Dermis lymphatic vessel endothelial cell (primary cell): ENCODE data around the gene SYCE3. TPM values are rescaled to one million over a fixed set of nuclear protein-coding genes. Genes with fewer than 3 reads are reported as not detected.

ENCODE experiments used
- total RNA-seq: library from RNA; depleted of rRNA; stranded (reverse); fragments of >200 nt; gene quantifications from 2 replicates; pipeline ENCODE4 v1.2.1, GENCODE V29; 2014

Gene SYCE3
- total RNA-seq = not detected in 2 replicates

GRCh38 chr22:50562523-50563412 is at the start of gene SYCE3:
Gene SYCE3 (minus strand): TSS chr22:50562919. CDS start chr22:50556405, 6,514 bp downstream.

GRCh38 chr22:50600538-50600937 is 37.8 kb upstream of the SYCE3 start, which contains the start of gene MAPK8IP2:
Gene MAPK8IP2 (plus strand): TSS chr22:50600793. CDS start chr22:50600819, 26 bp downstream.

GRCh38 chr22:50582493-50583293 is 20.0 kb upstream of the SYCE3 start, which contains the start of gene CHKB:
Gene CHKB (minus strand): TSS chr22:50582849. CDS start chr22:50582781, 68 bp downstream.

GRCh38 chr22:50577987-50578775 is 15.5 kb upstream of the SYCE3 start, which contains the start of gene CPT1B:
Gene CPT1B (minus strand): TSS chr22:50578427. CDS start chr22:50577915, 512 bp downstream.

GRCh38 chr22:50545522-50546325 is 17.0 kb downstream of the SYCE3 start, which contains the start of gene KLHDC7B:
Gene KLHDC7B (plus strand): TSS chr22:50545899. CDS start chr22:50546244, 345 bp downstream.

GRCh38 chr22:50529897-50530579 is 32.7 kb downstream of the SYCE3 start, which contains the start of gene TYMP:
Gene TYMP (minus strand): TSS chr22:50530012. CDS start chr22:50529709, 303 bp downstream.

GRCh38 chr22:50525104-50525857 is 37.4 kb downstream of the SYCE3 start, which contains the start of gene SCO2:
Gene SCO2 (minus strand): TSS chr22:50525598. CDS start chr22:50524411, 1,187 bp downstream.

GRCh38 chr22:50507991-50508884 is 54.5 kb downstream of the SYCE3 start, which contains the start of gene NCAPH2:
Gene NCAPH2 (plus strand): TSS chr22:50508224. CDS start chr22:50508338, 114 bp downstream.

GRCh38 chr22:50507421-50507990 is 55.2 kb downstream of the SYCE3 start, which contains the start of gene LMF2:
Gene LMF2 (minus strand): TSS chr22:50507702. CDS start chr22:50507675, 27 bp downstream.

Other genes with a start within 250 kb of the SYCE3 start
- 1.3 and 1.5 TPM in 2 replicates for gene DENND6B, start 235.9 kb downstream of the SYCE3 start, total RNA-seq
- gene PPP6R2, start 219.6 kb downstream of the SYCE3 start, total RNA-seq = 46.8 and 50.2 TPM in 2 replicates
- gene SBF1, start 87.9 kb downstream of the SYCE3 start, total RNA-seq = 23.8 and 26.4 TPM in 2 replicates
- 0.09 and 0.11 TPM in 2 replicates for gene ADM2, start 81.4 kb downstream of the SYCE3 start, total RNA-seq
- gene MIOX, start 76.1 kb downstream of the SYCE3 start, total RNA-seq = not detected in 2 replicates
- gene LMF2, start 55.2 kb downstream of the SYCE3 start, total RNA-seq = 15.5 and 19.1 TPM in 2 replicates
- 13.9 and 15.3 TPM in 2 replicates for gene NCAPH2, start 54.7 kb downstream of the SYCE3 start, total RNA-seq
- 2.0 and 2.2 TPM in 2 replicates for gene SCO2, start 37.3 kb downstream of the SYCE3 start, total RNA-seq
- 25.4 and 32.8 TPM in 2 replicates for gene TYMP, start 32.9 kb downstream of the SYCE3 start, total RNA-seq
- not detected in 2 replicates for gene KLHDC7B, start 17.0 kb downstream of the SYCE3 start, total RNA-seq
- 2.0 and 2.2 TPM in 2 replicates for gene CPT1B, start 15.5 kb upstream of the SYCE3 start, total RNA-seq
- 28.3 and 35.1 TPM in 2 replicates for gene CHKB, start 19.9 kb upstream of the SYCE3 start, total RNA-seq
- 0.22 and 0.26 TPM in 2 replicates for gene MAPK8IP2, start 37.9 kb upstream of the SYCE3 start, total RNA-seq
- 8.7 and 14.0 TPM in 2 replicates for gene ARSA, start 65.2 kb upstream of the SYCE3 start, total RNA-seq
- gene SHANK3, start 109.9 kb upstream of the SYCE3 start, total RNA-seq = 9.4 and 17.3 TPM in 2 replicates
- 0.22 and 0.34 TPM in 2 replicates for gene ACR, start 175.3 kb upstream of the SYCE3 start, total RNA-seq
- gene RABL2B, start 220.7 kb upstream of the SYCE3 start, total RNA-seq = 3.9 and 4.6 TPM in 2 replicates